HepG2 (cell line): ENCODE results near the gene SECTM1. TPM values are rescaled to one million over a fixed set of nuclear protein-coding genes. Genes with fewer than 3 reads are reported as not detected.
"Not testable (repeated sequence)": the region's sequence is repeated elsewhere in the genome, so short reads cannot be mapped to it uniquely, and the experiment has no call there.

Experiments
- ATAC-seq: fragments of 200-7000 bp; cut with Tn5 transposase; 3 replicates; pipeline ENCODE4 v1.9.1; 2020; ENCODE audit warnings: mild to moderate bottlenecking, moderate library complexity
- BruUV-seq: library from RNA; stranded (reverse); fragments of 400-500 nt; replicated peaks from 2 replicates; lab custom pipeline; 2021; lab: Mats Ljungman, UMichigan
- CTCF ChIA-PET: fragments of 300-600 bp; formaldehyde crosslinking; extraction: SDS; loops from one replicate; lab custom pipeline; 2021; ENCODE audit warnings: low total read pairs, inconsistent platforms, low intra/inter-chr PET ratio; lab: Yijun Ruan, JAX
- POLR2A ChIA-PET: fragments of 350-600 bp; sonication (Branson Sonifier 250); formaldehyde crosslinking; loops from one replicate; lab custom pipeline; 2020; ENCODE audit warnings: antibody characterized with exemption, inconsistent platforms; lab: Yijun Ruan, JAX
- DNase-seq: peaks from one replicate; pipeline ENCODE4 v3.0.0-alpha.2; 2015; ENCODE audit warnings: low spot score
- FAIRE-seq: peaks from 3 replicates; lab custom pipeline; 2011; peaks lifted over from hg19 to GRCh38; lab: Jason Lieb, UNC
- H2AFZ ChIP-seq: one replicate; pipeline ENCODE4 v1.6.1; 2011; ENCODE audit warnings: low read length, inconsistent platforms
- H3K27ac ChIP-seq: fragments of 300-600 bp; 3 replicates; pipeline ENCODE4 v1.8.0; 2011; ENCODE audit warnings: mixed run types, mild to moderate bottlenecking, mixed read lengths, low read length, inconsistent platforms; ENCODE audit not compliant: insufficient read depth; ENCODE audit errors: extremely low read length
- H3K27me3 ChIP-seq, 2 experiments: fragments of 200-600 bp in 1 of 2; 2 replicates in 1 of 2; 3 replicates in 1 of 2; pipeline versions ENCODE4 v1.6.0 to v1.8.0; 2011; ENCODE audit warnings: low read length in 2 of 2, mild to moderate bottlenecking in 2 of 2, moderate library complexity in 2 of 2, inconsistent platforms in 1 of 2; ENCODE audit not compliant: insufficient read depth in 2 of 2, control insufficient read depth in 1 of 2
- H3K36me3 ChIP-seq, 2 experiments: fragments of 200-600 bp in 1 of 2; replicated peaks in 1 of 2; 2 replicates in 1 of 2; 3 replicates in 1 of 2; pipeline versions ENCODE4 v1.5.1 to v1.8.0; 2011; ENCODE audit warnings: low read length in 2 of 2, inconsistent platforms in 1 of 2; ENCODE audit not compliant: insufficient read depth in 2 of 2, control insufficient read depth in 1 of 2
- H3K4me1 ChIP-seq: 2 replicates; pipeline ENCODE4 v1.5.1; 2012; ENCODE audit warnings: low read length, inconsistent platforms; ENCODE audit not compliant: insufficient read depth
- H3K4me2 ChIP-seq: 2 replicates; pipeline ENCODE4 v1.6.0; 2011; ENCODE audit warnings: low read depth, low read length, inconsistent platforms
- H3K4me3 ChIP-seq, 3 experiments: fragments of 200-600 bp in 1 of 3; sonication (generic), shearing (Covaris generic) in 1 of 3; replicated peaks in 1 of 3; 2 replicates each; pipeline ENCODE4 v1.5.1; 2011 to 2016; ENCODE audit warnings: low read length in 3 of 3, inconsistent platforms in 2 of 3, low read depth in 2 of 3, mild to moderate bottlenecking in 2 of 3, control low read depth in 1 of 3, mixed read lengths in 1 of 3; ENCODE audit not compliant: insufficient read depth in 1 of 3
- H3K79me2 ChIP-seq: one replicate; pipeline ENCODE4 v1.6.1; 2011; ENCODE audit warnings: low read length, inconsistent platforms; ENCODE audit not compliant: insufficient read depth
- H3K9ac ChIP-seq: 2 replicates; pipeline ENCODE4 v1.6.0; 2011; ENCODE audit warnings: mild to moderate bottlenecking, low read depth, low read length, inconsistent platforms; ENCODE audit not compliant: insufficient read depth
- H3K9me3 ChIP-seq: 2 replicates; pipeline ENCODE4 v1.5.1; 2012; ENCODE audit warnings: mild to moderate bottlenecking, low read length
- H4K20me1 ChIP-seq: 2 replicates; pipeline ENCODE4 v1.6.0; 2011; ENCODE audit warnings: inconsistent platforms, mild to moderate bottlenecking, low read length, moderate library complexity; ENCODE audit not compliant: insufficient read depth
- POGZ ChIP-seq: sonication (generic); formaldehyde crosslinking; IDR thresholded peaks from 2 replicates; pipeline ENCODE4 v1.4.0; 2020; ENCODE audit warnings: mild to moderate bottlenecking, missing genetic modification reagents
- TARDBP ChIP-seq: sonication (generic); formaldehyde crosslinking; IDR thresholded peaks from 2 replicates; pipeline ENCODE4 v1.8.0; 2022; ENCODE audit warnings: mild to moderate bottlenecking, missing genetic modification reagents
- ZNF407 ChIP-seq: sonication (generic); formaldehyde crosslinking; IDR thresholded peaks from one replicate; pipeline ENCODE4 v1.5.1; 2020; ENCODE audit warnings: mild to moderate bottlenecking, missing genetic modification reagents; ENCODE audit errors: not compliant biosample characterization
- WGBS: methylation state at CpG from one replicate; pipeline ENCODE4 v1.1.6; 2017; ENCODE audit warnings: low lambda C conversion rate; 5-methylcytosine and 5-hydroxymethylcytosine counted together
- in situ Hi-C: cut with HindIII; loops from 2 replicates; pipeline ENCODE4 v1.10.0; 2017; ENCODE audit warnings: low pct_unique_long_range_greater_than_20kb; ENCODE audit not compliant: extremely low pct_ligation_motif_present
- intact Hi-C: fragments of 100-400 bp; cut with micrococcal nuclease; formaldehyde crosslinking; loops from one replicate; pipeline ENCODE4 v1.10.0; 2022; ENCODE audit not compliant: unreplicated experiment
- polyA plus RNA-seq, 8 experiments: library from polyadenylated mRNA; depleted of rRNA in 3 of 8; stranded (reverse) in 7 of 8; unstranded in 1 of 8; fragments of >200 nt; fragmentation: Illumina TruSeq in 4 of 8; extraction: Trizol in 4 of 8; gene quantifications; 2 replicates each; pipeline versions ENCODE4 v1.2.1 to v1.2.3, GENCODE V29; 2011 to 2016; ENCODE audit warnings: low read depth in 4 of 8, missing spikeins in 1 of 8, mixed read lengths in 1 of 8; ENCODE audit not compliant: insufficient read depth in 1 of 8
- total RNA-seq, 5 experiments: library from RNA; depleted of rRNA; stranded (reverse); fragments of >200 nt; fragmentation: Illumina TruSeq; extraction: Trizol; gene quantifications; 2 replicates each; pipeline ENCODE4 v1.2.3, GENCODE V29; 2016; ENCODE audit warnings: low read depth in 1 of 5

SECTM1 gene
- total and polyA plus RNA-seq, 2 of the 13 experiments (the other 11 are each of a cell fraction or from before 2014, with no cell fraction given) = 3.5 to 5.3 TPM

GRCh38 chr17:82361885-82362633, 28.5 kb upstream of the SECTM1 start:
- H3K27me3 ChIP-seq = no peaks in the 10 kb centered on the region
- TF ChIP-seq TARDBP (CRISPR knock-in tag) = no peak
- TF ChIP-seq ZNF407 = peak; percentile 62
- TF ChIP-seq POGZ = no peak
- TF ChIP-seq, all 625 proteins: peak for 1
- ATAC-seq (peak; percentile 12; the same call in 2 of the 3 replicates), FAIRE-seq (no peak), DNase-seq (no peak)
- H2AFZ ChIP-seq = no peak overlapping the region
- H3K9me3 ChIP-seq = no peaks in the 10 kb centered on the region
- intact Hi-C loops = no loop called here
- 78% methylated on average over 6 of the region's 6 CpGs for WGBS
- H4K20me1 ChIP-seq = no peaks in the 10 kb centered on the region
- no peak overlapping the region for H3K4me2 ChIP-seq
- H3K27ac ChIP-seq = no peak overlapping the region
- H3K79me2 ChIP-seq = no peaks in the 10 kb centered on the region
- H3K9ac ChIP-seq = no peak overlapping the region
- ChIA-PET CTCF (no interaction called here), POLR2A (interaction anchor here (1.1 to 1.6 kb wide), 2 partner anchors 8 to 14 kb away, joined by 3 to 8 read pairs; no protein-coding TSS in a partner anchor)
- no peak overlapping the region for H3K4me3 ChIP-seq
- peaks cover 51% of the 10 kb centered on the region for H3K4me1 ChIP-seq
- H3K36me3 ChIP-seq = no peaks in the 10 kb centered on the region
- no TSS peak for BruUV-seq
- in situ Hi-C loops = no loop called here

GRCh38 chr17:82359451-82360074, 26.0 kb upstream of the SECTM1 start:
- H3K4me2 ChIP-seq, BruUV-seq, ATAC-seq, H3K27ac ChIP-seq, intact Hi-C loops, CTCF ChIA-PET, H3K27me3 ChIP-seq, H2AFZ ChIP-seq, FAIRE-seq, H4K20me1 ChIP-seq, H3K4me3 ChIP-seq, H3K79me2 ChIP-seq, H3K9me3 ChIP-seq, DNase-seq, H3K9ac ChIP-seq, H3K36me3 ChIP-seq: not testable (repeated sequence)
- H3K4me1 ChIP-seq = peaks cover 53% of the 10 kb centered on the region
- WGBS = 37% methylated on average over 1 of the region's 1 CpG
- POLR2A ChIA-PET = interaction anchor here (1.7 kb wide), 1 partner anchor 53 kb away, joined by 3 read pairs; no protein-coding TSS in a partner anchor
- in situ Hi-C loops = loop anchor here (10.0 kb wide), 1 partner anchor 195 kb away; no protein-coding TSS in a partner anchor
